GM12865 (cell line): ENCODE measurements around the gene CTDSP1.

Experiments used
- DNase-seq: peaks from one replicate; pipeline ENCODE4 v3.0.0; 2010; ENCODE audit warnings: low read depth
- H3K4me3 ChIP-seq: 2 replicates; pipeline ENCODE4 v1.5.1; 2011; ENCODE audit warnings: mild to moderate bottlenecking, low read depth, low read length, control low read depth
- TF ChIP-seq, protein P1 (sequence below): IDR thresholded peaks from 2 replicates; pipeline ENCODE4 v1.5.1; 2011; ENCODE audit warnings: low read length, control low read depth, low read depth, inconsistent platforms; ENCODE audit not compliant: insufficient read depth; ENCODE audit errors: missing control alignments

Gene CTDSP1

DNA sequence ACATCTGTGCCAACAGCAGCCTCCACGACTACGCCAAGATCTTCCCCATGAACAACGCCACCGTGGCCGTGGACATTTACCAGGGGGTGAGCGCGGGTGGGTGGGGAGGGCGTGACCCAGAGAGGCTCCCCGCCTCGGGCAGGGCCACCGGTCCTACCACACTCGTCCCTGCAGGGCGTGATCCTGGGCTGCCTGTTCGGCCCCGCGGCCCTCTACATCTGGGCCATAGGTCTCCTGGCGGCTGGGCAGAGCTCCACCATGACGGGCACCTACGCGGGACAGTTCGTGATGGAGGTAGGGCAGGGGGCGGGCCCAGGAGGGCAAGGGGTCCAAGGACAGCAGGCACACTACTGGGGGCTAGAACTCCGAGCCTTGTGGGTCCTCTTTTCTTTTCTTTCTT is 8.5 kb upstream of the CTDSP1 start:
- no peak for DNase-seq
- no peak overlapping the region for H3K4me3 ChIP-seq
- TF ChIP-seq, protein P1, sequence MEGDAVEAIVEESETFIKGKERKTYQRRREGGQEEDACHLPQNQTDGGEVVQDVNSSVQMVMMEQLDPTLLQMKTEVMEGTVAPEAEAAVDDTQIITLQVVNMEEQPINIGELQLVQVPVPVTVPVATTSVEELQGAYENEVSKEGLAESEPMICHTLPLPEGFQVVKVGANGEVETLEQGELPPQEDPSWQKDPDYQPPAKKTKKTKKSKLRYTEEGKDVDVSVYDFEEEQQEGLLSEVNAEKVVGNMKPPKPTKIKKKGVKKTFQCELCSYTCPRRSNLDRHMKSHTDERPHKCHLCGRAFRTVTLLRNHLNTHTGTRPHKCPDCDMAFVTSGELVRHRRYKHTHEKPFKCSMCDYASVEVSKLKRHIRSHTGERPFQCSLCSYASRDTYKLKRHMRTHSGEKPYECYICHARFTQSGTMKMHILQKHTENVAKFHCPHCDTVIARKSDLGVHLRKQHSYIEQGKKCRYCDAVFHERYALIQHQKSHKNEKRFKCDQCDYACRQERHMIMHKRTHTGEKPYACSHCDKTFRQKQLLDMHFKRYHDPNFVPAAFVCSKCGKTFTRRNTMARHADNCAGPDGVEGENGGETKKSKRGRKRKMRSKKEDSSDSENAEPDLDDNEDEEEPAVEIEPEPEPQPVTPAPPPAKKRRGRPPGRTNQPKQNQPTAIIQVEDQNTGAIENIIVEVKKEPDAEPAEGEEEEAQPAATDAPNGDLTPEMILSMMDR: no peak

DNA sequence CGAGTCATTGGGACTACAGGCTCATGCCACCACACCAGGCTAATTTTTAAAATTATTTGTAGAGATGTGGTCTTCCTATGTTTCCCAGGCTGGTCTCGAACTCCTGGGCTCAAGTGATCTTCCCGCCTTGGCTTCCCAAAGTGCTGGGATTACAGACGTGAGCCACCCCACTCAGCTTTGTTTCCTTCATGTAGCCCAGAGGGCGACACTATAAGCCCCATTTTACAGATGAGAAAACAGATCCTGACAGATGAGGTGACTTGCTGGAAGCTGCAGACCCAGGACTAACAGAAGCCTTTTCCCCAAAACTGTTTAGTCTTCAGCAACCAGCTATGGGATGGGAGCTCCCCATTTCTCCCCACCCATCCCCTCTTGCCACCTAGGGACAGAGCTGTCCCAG is 7.2 kb upstream of the CTDSP1 start:
- TF ChIP-seq, protein P1: no peak
- no peak overlapping the region for H3K4me3 ChIP-seq
- no peak for DNase-seq

DNA sequence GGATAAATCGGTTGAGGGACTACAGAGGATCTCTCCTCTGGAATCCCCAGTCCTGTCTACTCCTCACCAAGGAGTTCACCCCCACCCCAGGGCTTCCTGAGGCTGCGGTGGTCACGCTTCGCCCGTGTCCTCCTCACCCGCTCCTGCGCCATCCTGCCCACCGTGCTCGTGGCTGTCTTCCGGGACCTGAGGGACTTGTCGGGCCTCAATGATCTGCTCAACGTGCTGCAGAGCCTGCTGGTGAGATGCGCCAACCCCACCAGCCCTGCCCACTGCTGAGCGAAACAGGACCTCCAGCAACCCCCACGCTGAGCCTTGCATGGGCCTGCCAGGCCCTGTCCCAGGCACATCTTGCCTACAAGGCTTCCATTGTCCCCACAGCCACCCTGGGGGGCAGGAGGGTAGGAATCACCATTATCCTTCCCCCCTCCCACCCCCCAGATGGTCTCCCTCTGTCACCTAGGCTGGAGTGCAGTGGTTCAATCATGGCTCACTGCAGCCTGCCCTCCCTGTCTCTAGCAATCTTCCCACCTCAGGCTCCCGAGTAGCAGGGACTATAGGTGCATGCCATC is 6.7 kb upstream of the CTDSP1 start:
- TF ChIP-seq, protein P1: no peak
- DNase-seq: no peak

DNA sequence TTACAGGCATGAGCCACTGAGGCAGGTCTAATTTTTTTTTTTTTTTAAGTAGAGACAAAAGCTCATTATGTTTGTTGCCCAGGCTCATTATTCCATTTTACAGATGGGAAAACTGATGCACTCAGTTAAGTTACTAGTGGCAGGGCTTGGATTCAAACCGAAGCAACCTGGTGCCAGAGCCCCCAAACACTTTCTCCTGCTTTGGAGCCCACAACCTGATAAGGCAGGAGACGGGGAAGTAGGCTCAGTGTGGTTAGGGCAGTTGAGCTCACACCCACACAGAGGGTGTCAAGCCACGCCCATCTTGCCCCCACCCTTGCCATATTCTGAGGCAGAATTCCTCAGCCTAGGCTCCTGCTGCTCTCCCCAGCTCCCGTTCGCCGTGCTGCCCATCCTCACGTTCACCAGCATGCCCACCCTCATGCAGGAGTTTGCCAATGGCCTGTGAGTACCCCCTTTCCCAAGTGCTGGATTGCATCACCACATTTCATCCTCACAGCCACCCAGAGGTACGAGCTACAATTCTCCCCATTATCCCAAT is 5.8 kb upstream of the CTDSP1 start:
- no peak for DNase-seq
- TF ChIP-seq, protein P1: no peak
- H3K4me3 ChIP-seq: no peak overlapping the region

More for the DNA sequence above, 6.7 kb upstream of the CTDSP1 start:
- no peak overlapping the region for H3K4me3 ChIP-seq

DNA sequence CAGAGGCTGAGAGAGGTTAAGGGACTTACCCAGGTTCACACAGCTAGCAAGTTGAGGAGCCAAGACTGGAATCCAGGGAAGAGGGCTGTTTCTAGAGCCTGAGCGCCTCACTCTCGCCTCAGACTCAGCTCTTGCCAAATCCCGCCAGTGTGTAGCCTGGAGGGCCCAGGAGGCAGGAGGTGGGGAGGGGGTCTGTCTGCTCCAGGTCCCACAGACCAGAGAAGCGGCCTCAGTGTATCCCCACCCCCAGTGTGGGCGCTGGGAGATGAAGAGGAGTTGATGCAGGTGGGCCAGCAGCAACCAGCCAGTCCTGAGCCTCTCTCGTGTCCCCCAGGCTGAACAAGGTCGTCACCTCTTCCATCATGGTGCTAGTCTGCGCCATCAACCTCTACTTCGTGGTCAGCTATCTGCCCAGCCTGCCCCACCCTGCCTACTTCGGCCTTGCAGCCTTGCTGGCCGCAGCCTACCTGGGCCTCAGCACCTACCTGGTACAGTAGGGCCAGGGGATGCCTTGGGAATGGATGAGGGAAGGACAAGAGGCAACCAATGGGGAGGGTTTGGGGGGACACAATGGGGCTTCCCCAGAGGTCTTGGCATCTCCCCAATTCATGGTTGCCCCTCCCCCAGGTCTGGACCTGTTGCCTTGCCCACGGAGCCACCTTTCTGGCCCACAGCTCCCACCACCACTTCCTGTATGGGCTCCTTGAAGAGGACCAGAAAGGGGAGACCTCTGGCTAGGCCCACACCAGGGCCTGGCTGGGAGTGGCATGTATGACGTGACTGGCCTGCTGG is 5.2 kb upstream of the CTDSP1 start:
- H3K4me3 ChIP-seq: no peak overlapping the region
- DNase-seq: no peak
- TF ChIP-seq, protein P1: no peak

DNA sequence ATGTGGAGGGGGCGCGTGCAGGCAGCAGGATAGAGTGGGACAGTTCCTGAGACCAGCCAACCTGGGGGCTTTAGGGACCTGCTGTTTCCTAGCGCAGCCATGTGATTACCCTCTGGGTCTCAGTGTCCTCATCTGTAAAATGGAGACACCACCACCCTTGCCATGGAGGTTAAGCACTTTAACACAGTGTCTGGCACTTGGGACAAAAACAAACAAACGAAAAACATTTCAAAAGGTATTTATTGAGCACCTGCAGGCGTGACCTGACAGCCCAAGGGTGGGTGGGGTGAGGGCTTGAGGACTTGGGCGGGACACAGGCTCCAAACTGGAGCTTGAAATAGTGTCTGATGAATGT is 4.6 kb upstream of the CTDSP1 start:
- no peak for DNase-seq
- TF ChIP-seq, protein P1: no peak
- no peak overlapping the region for H3K4me3 ChIP-seq
